Measurements from ENCODE around the gene SUFU.

SUFU gene

GRCh38 chr10:102552533-102552932 lies 48.8 kb downstream of the SUFU start:
- no peak for DNase-seq (ENCODE audit: low spot score)

DNA sequence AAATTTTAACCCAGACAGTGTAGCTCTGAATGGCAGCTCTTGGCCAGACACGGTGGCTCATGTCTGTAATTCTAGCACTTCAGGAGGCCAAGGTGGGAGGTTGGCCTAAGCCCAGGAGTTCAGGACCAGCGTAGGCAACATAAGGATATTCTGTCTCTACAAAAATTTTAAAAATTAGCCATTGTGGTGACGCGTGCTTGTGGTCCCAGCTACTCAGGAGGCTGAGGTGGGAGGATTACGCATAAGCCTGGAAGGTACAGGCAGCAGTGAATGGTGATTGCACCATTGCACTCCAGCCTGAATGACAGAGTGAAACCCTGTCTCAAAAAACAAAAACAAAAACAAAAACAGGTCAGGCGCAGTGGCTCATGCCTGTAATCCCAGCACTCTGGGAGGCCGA lies 50.0 kb downstream of the SUFU start:
- DNase-seq (ENCODE audit: low spot score), result no peak

GRCh38 chr10:102554531-102554930 lies 50.8 kb downstream of the SUFU start:
- no peak for DNase-seq (ENCODE audit: low spot score)

GRCh38 chr10:102555781-102556328 lies 52.1 kb downstream of the SUFU start:
- DNase-seq (ENCODE audit: low spot score), result peak; percentile 81

DNA sequence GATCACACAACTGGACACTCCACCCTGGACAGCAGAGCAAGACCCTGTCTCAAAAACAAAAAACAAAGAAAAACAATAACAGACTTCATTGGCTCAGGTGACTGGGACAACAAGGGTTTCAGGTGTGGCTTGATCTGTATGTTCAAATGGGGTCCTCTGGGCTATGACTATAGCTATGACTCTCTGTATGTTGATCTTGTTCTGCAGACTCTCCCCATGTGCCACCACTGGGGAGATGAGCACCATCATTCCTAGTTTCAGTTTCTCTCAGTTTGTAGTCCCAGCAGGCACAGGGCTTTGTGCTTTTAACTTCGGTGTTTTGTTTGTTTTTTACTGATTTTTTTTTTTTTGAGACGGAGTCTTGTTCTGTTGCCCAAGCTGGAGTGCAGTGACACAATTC lies 53.8 kb downstream of the SUFU start:
- DNase-seq (ENCODE audit: low spot score), result no peak

- no peak for DNase-seq (ENCODE audit: low spot score)
Measured at GRCh38 chr10:102559764-102560163, 56.0 kb downstream of the SUFU start.

DNA sequence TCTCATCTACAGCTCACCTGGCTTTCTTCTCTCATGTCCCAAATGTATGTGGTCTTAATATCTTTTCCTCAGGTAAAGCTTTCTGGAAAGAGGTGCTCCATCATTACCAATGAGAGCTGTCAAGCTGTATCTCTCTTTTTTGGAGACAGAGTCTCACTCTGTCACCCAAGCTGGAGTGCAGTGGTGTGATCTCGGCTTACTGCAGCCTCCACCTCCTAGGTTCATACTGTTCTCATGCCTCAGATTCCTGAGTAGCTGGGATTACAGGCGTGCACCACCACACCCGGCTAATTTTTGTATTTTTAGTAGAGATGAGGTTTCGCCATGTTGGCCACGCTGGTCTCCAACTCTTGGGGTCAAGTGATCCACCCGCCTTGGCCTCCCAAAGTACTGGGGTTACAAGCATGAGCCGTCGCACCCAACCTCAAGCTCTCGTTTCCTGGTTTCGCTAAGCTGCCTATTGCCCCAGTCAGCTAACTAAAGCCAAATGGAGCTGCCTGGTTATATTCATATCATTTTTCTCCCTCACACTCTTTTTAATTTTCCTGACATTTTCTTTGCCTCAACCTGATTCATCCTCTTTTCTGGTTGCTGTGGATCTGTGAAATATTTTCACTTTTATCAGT lies 60.5 kb downstream of the SUFU start:
- no peak for DNase-seq (ENCODE audit: low spot score)

GRCh38 chr10:102565793-102566192 lies 62.0 kb downstream of the SUFU start:
- DNase-seq (ENCODE audit: low spot score), result no peak

DNA sequence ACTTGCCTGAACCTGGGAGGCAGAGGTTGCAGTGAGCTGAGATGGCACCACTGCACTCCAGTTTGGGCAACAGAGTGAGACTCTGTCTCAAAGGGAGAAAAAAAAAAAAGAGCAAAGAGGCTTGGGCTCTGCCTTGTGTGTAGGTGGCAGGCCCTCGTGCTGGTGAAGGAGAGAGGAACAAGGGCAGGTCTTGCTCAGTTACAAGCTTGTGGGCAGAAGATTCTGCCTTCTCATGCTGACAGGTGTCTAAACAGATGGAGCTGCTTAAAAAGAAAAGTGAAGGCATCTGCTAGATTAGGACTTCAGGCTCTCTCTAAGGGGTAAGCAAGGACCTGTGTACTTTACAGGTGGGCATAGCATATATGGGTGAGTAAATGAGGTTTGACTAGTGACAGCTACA lies 75.0 kb downstream of the SUFU start:
- DNase-seq (ENCODE audit: low spot score), result no peak

DNA sequence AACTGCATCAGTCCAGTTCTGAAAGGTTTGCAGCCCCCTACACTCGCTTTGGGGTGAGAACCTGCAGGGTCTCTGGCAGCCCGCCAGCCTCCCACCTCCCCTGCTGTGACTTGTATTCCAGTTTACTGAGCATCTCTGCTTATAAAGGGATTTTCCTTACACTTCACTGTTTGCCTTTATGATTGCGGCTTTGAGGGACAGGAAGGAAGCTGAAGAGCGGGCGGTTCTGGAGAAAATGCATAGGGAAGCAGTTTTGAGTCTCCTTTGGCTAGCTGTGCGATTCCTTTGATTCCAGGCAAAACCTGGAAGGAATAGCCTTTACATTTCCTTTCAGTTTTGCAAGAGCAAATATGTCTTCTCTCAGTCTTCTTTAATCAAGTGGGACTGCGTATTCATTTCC lies 75.6 kb downstream of the SUFU start:
- DNase-seq (ENCODE audit: low spot score), result no peak

DNA sequence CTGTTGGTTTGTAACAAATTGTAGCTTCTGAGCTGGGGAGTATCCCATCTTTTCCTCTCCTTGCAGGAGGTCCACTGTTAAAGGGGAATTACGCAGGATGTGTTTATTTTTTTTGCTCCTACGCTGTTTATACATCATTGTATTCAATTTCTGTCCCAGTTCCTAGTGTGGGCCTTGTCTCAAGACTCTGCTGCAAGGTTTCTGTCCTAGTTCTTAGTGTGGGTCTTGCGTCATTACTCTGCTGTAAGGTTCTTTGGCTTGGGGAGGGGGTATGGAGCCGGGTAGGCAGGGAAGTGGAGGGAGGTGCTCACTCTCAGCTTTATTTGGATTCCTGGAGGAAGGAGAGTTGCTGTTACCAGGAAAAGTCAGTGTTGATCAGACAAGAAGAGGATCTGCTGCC lies 76.5 kb downstream of the SUFU start:
- no peak for DNase-seq (ENCODE audit: low spot score)

DNA sequence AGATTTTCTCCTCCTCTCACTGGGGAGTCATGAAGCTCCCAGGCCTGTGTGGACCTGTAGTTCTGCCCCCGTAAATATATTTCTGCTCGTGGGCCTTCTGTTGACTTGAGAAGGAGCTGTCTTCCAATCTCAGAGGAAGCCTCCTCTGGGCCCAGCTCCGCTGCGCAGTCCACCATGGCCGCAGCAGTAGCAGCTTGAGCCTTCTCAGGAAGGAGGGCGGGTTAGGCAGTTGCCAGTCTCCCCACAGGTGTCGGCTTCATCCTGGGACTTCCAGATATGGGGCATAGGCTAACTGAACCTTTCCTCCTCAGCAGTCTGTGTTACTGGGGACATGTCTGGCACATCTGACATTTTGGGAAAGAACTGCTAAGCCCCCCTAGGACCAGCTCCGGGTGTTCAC lies 77.6 kb downstream of the SUFU start:
- no peak for DNase-seq (ENCODE audit: low spot score)

DNA sequence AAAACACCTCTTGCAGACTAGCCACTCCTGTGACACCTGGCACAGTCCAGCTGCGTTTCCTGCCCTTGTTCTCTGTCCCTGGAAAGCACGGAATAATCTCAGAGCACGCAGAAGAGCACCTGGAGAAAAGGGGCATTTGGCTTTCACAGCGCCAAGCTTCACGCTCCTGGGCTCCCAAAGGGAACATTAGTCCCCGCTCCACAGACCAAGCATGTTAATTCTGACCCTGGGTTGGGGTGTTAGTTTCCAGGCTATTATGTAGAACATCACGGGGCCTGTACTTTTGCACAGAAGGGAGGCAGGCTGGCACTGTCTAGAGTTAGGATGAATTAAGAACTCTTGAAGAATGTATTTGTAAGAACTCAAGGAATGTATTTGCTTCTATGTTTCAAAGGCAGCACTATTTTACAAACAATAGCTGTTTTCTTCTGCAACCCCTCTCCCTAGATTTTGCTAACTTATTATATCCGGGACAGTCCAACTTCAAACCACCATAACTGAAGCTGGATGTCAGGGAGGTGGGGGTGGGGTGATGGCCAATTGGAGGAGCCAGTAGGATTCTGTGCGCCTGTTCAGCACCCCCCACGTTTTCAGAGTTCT lies 78.3 kb downstream of the SUFU start:
- DNase-seq (ENCODE audit: low spot score), result no peak

- DNase-seq (ENCODE audit: low spot score), result peak; percentile 93
Measured at GRCh38 chr10:102583435-102584417, 80.0 kb downstream of the SUFU start.

- no peak for DNase-seq (ENCODE audit: low spot score)
Measured at GRCh38 chr10:102585026-102585425, 81.3 kb downstream of the SUFU start.

DNA sequence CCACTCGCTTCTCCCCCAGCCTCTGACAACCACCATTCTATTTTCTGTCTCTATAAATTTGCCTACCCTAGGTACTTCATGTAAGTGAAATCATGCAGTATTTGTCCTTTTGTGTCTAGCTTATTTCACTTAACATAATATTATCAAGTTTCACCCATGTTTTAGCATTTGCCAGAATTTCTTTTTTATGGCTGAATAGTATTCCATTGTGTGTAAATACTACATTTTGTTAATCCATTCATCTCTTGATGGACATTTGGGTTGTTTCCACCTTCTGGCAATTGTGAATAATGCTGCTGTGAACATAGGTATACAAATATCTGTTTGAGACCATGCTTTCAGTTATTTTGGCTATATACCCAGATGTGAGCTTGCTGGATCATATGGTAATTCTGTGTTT lies 83.1 kb downstream of the SUFU start:
- no peak for DNase-seq (ENCODE audit: low spot score)

GRCh38 chr10:102588875-102589274 lies 85.1 kb downstream of the SUFU start:
- DNase-seq (ENCODE audit: low spot score), result no peak

GRCh38 chr10:102593074-102593803 lies 89.5 kb downstream of the SUFU start:
- DNase-seq (ENCODE audit: low spot score), result peak; percentile 55

GRCh38 chr10:102593804-102594079 lies 90.0 kb downstream of the SUFU start:
- no peak for DNase-seq (ENCODE audit: low spot score)

GRCh38 chr10:102595293-102595692 lies 91.5 kb downstream of the SUFU start:
- no peak for DNase-seq (ENCODE audit: low spot score)

DNA sequence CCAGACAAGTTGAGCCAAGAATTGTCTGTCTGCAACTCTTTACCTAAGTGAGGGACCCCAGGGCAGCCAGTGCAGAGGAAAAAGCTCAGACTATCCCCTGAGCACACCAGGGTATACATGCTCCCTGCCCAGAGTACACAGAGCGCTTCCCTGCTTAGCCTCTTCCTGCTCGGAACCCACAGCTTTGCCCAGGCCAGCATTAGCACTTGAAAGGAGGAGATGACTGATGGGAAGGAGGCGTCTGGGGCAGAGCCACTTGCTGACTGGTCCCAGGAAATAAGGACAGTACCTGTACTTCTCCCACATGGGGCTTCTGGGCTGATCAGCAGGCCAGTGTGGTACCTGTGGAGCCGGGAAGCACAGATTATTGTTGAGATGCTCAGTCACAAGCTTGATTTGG lies 92.1 kb downstream of the SUFU start:
- DNase-seq (ENCODE audit: low spot score), result no peak

DNA sequence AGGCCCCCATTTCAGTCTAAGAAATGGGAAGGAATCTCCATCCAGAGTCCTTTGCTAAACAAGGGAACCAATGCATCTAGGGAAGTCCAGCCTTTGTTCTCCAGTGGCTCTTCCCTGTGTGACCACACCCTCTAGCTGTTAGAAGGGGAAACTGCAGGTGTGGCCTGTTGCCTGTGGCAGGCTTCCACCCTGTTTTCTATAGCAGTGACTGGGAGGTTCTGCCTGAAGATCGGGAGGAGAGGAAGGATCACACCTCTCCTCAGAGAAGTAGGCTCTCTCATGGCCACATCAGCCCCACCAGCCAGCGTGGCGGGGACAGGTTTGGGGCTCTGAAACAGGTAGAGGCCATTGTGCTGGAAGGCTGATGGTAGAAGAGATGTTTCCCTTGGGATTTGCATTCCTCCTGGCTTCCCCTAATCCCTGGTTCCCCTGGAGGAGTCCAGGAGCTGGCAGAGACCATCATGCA lies 92.8 kb downstream of the SUFU start:
- peak; percentile 80 for DNase-seq (ENCODE audit: low spot score)

Data from AG20443 (cell line).